IPS-20b (cell line): ENCODE measurements around the gene CHRM1.
"Not testable (repeated sequence)": the region's sequence is repeated elsewhere in the genome, so short reads cannot be mapped to it uniquely, and the experiment has no call there.

ENCODE experiments used
- H3K27ac ChIP-seq: one replicate; pipeline ENCODE4 v1.5.1; 2013; ENCODE audit warnings: low read length
- H3K27me3 ChIP-seq: 2 replicates; pipeline ENCODE4 v1.6.1; 2013; ENCODE audit warnings: mild to moderate bottlenecking, low read length, inconsistent platforms; ENCODE audit not compliant: insufficient read depth
- H3K36me3 ChIP-seq: 2 replicates; pipeline ENCODE4 v1.6.1; 2013; ENCODE audit warnings: low read depth, mild to moderate bottlenecking, inconsistent platforms, low read length, moderate library complexity; ENCODE audit not compliant: insufficient read depth
- H3K4me1 ChIP-seq: 2 replicates; pipeline ENCODE4 v1.6.1; 2013; ENCODE audit warnings: mild to moderate bottlenecking, control low read depth, inconsistent platforms, low read length, moderate library complexity; ENCODE audit not compliant: insufficient read depth
- H3K4me3 ChIP-seq: 2 replicates; pipeline ENCODE4 v1.5.1; 2013; ENCODE audit warnings: mild to moderate bottlenecking, low read length, inconsistent platforms
- H3K9ac ChIP-seq: 2 replicates; pipeline ENCODE4 v1.6.1; 2013; ENCODE audit warnings: low read depth, mild to moderate bottlenecking, inconsistent platforms, low read length, moderate library complexity
- H3K9me3 ChIP-seq: 2 replicates; pipeline ENCODE4 v1.6.1; 2013; ENCODE audit warnings: mild to moderate bottlenecking, low read depth, low read length, inconsistent platforms; ENCODE audit not compliant: insufficient read depth

The CHRM1 gene

GRCh38 chr11:62921201-62921572, at the start of gene CHRM1:
TSS of gene CHRM1 (minus strand) at chr11:62921363. CDS start at chr11:62911100, 10,263 bp downstream.
- Histone ChIP-seq H3K4me3 (no peak within 1 kb of the TSS), H3K4me1 (no peaks in the 10 kb centered on the region; the same call in 1 of the 2 replicates), H3K36me3 (no peaks in the 10 kb centered on the region), H3K27me3 (peaks cover 55% of the 10 kb centered on the region), H3K27ac (no peak within 1 kb of the TSS), H3K9ac (no peak within 1 kb of the TSS), H3K9me3 (no peaks in the 10 kb centered on the region)

- H3K27me3 ChIP-seq, result no peaks in the 10 kb centered on the region
- no peak overlapping the region for H3K9ac ChIP-seq
- no peaks in the 10 kb centered on the region for H3K36me3 ChIP-seq
Measured at GRCh38 chr11:62965574-62965973, 44.4 kb upstream of the CHRM1 start.

GRCh38 chr11:62962391-62962790, 41.2 kb upstream of the CHRM1 start:
- Histone ChIP-seq H3K4me1 (no peaks in the 10 kb centered on the region), H3K9me3 (no peaks in the 10 kb centered on the region), H3K4me3 (no peak overlapping the region), H3K27ac (no peak overlapping the region), H3K9ac (no peak overlapping the region), H3K36me3 (no peaks in the 10 kb centered on the region), H3K27me3 (no peaks in the 10 kb centered on the region)

More at GRCh38 chr11:62965574-62965973, 44.4 kb upstream of the CHRM1 start:
- Histone ChIP-seq H3K4me3 (no peak overlapping the region), H3K27ac (no peak overlapping the region), H3K9me3 (no peaks in the 10 kb centered on the region), H3K4me1 (no peaks in the 10 kb centered on the region)

GRCh38 chr11:62961017-62961570, 39.9 kb upstream of the CHRM1 start:
- no peaks in the 10 kb centered on the region for H3K36me3 ChIP-seq
- no peak overlapping the region for H3K9ac ChIP-seq
- H3K4me1 ChIP-seq, result no peaks in the 10 kb centered on the region
- no peak overlapping the region for H3K27ac ChIP-seq
- H3K27me3 ChIP-seq, result no peaks in the 10 kb centered on the region
- no peak overlapping the region for H3K4me3 ChIP-seq
- no peaks in the 10 kb centered on the region for H3K9me3 ChIP-seq

GRCh38 chr11:62959422-62959980, 38.3 kb upstream of the CHRM1 start:
- no peaks in the 10 kb centered on the region for H3K4me1 ChIP-seq
- no peaks in the 10 kb centered on the region for H3K27me3 ChIP-seq
- no peak overlapping the region for H3K27ac ChIP-seq
- H3K9ac ChIP-seq, result no peak overlapping the region
- no peak overlapping the region for H3K4me3 ChIP-seq
- H3K36me3 ChIP-seq, result no peaks in the 10 kb centered on the region
- no peaks in the 10 kb centered on the region for H3K9me3 ChIP-seq

- Histone ChIP-seq H3K4me3 (no peak overlapping the region), H3K9me3 (no peaks in the 10 kb centered on the region), H3K9ac (no peak overlapping the region), H3K27ac (no peak overlapping the region), H3K4me1 (no peaks in the 10 kb centered on the region), H3K36me3 (no peaks in the 10 kb centered on the region), H3K27me3 (no peaks in the 10 kb centered on the region)
Measured at GRCh38 chr11:62958547-62959421, 37.6 kb upstream of the CHRM1 start.

- H3K9ac ChIP-seq, result no peak overlapping the region
- H3K9me3 ChIP-seq, result no peaks in the 10 kb centered on the region
- no peaks in the 10 kb centered on the region for H3K4me1 ChIP-seq
- H3K27ac ChIP-seq, result no peak overlapping the region
- no peaks in the 10 kb centered on the region for H3K27me3 ChIP-seq
- no peaks in the 10 kb centered on the region for H3K36me3 ChIP-seq
- no peak overlapping the region for H3K4me3 ChIP-seq
Measured at GRCh38 chr11:62957147-62957546, 36.0 kb upstream of the CHRM1 start.

- Histone ChIP-seq H3K27me3 (no peaks in the 10 kb centered on the region), H3K4me1 (no peaks in the 10 kb centered on the region), H3K4me3 (no peak overlapping the region), H3K36me3 (no peaks in the 10 kb centered on the region), H3K9me3 (no peaks in the 10 kb centered on the region), H3K9ac (no peak overlapping the region), H3K27ac (no peak overlapping the region)
Measured at GRCh38 chr11:62954478-62954877, 33.3 kb upstream of the CHRM1 start.

GRCh38 chr11:62953811-62954210, 32.6 kb upstream of the CHRM1 start:
- Histone ChIP-seq H3K27me3 (no peaks in the 10 kb centered on the region), H3K4me3 (no peak overlapping the region), H3K9ac (no peak overlapping the region), H3K36me3 (no peaks in the 10 kb centered on the region), H3K9me3 (no peaks in the 10 kb centered on the region), H3K27ac (no peak overlapping the region), H3K4me1 (no peaks in the 10 kb centered on the region)

- no peaks in the 10 kb centered on the region for H3K36me3 ChIP-seq
- no peak overlapping the region for H3K4me3 ChIP-seq
- no peaks in the 10 kb centered on the region; the same call in 1 of the 2 replicates for H3K9me3 ChIP-seq
- no peaks in the 10 kb centered on the region for H3K4me1 ChIP-seq
- no peaks in the 10 kb centered on the region for H3K27me3 ChIP-seq
- H3K9ac ChIP-seq, result no peak overlapping the region
- no peak overlapping the region for H3K27ac ChIP-seq
Measured at GRCh38 chr11:62948765-62949320, 27.7 kb upstream of the CHRM1 start.

- H3K36me3 ChIP-seq, H3K4me3 ChIP-seq, H3K27me3 ChIP-seq, H3K9me3 ChIP-seq, H3K27ac ChIP-seq, H3K9ac ChIP-seq, H3K4me1 ChIP-seq: not testable (repeated sequence)
Measured at GRCh38 chr11:62945538-62945937, 24.4 kb upstream of the CHRM1 start.

- H3K9ac ChIP-seq, H3K27me3 ChIP-seq, H3K9me3 ChIP-seq, H3K4me1 ChIP-seq, H3K4me3 ChIP-seq, H3K36me3 ChIP-seq, H3K27ac ChIP-seq: not testable (repeated sequence)
Measured at GRCh38 chr11:62937528-62937927, 16.4 kb upstream of the CHRM1 start.
